LNCaP clone FGC (cell line): Measurements from ENCODE around the gene BCL2A1.

Source experiments
- DNase-seq: peaks from one replicate; pipeline ENCODE4 v3.0.0-alpha.2; 2011; ENCODE audit warnings: low read depth
- H3K4me3 ChIP-seq: 2 replicates; pipeline ENCODE4 v1.5.1; 2011; ENCODE audit warnings: mild to moderate bottlenecking, low read depth, low read length, control low read depth
- TF ChIP-seq, protein P1 (sequence below): IDR thresholded peaks from 2 replicates; pipeline ENCODE4 v1.5.1; 2012; ENCODE audit warnings: mild to moderate bottlenecking; ENCODE audit not compliant: control insufficient read depth, insufficient read depth; ENCODE audit errors: extremely low read depth

BCL2A1 gene

DNA sequence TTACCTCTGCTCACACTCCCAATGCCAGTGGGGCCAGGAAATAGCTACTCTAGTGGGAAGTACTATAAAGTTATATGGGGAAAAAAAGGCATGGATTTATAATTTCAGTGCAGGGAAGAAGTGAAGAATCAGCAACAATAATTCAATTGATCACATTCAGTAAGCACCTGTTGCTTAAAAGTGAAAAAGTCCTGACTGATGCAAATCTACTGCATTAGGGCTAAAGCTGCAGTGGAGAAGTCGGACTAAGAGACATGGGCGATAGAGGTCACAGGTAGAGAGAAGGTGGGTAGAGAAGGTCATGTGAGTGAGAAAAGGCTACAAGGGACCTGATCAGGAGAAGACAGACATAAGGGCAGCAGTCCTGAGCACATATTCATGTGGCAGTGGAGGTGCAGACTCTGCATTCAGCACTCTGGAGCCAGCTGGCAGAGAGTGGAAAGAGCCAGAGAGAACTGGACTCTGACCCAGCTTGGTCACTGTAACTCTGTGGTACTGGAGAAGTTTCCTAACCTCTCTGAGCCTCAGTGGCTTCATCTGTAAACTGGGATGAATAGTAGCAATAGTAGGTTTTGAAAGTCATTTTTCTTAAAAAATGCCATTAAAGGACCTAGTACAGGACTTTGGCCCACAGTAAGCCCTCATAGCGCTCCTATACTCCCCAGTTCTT lies 17.6 kb upstream of the BCL2A1 start:
- no peak overlapping the region for H3K4me3 ChIP-seq
- DNase-seq = no peak
- TF ChIP-seq, protein P1, sequence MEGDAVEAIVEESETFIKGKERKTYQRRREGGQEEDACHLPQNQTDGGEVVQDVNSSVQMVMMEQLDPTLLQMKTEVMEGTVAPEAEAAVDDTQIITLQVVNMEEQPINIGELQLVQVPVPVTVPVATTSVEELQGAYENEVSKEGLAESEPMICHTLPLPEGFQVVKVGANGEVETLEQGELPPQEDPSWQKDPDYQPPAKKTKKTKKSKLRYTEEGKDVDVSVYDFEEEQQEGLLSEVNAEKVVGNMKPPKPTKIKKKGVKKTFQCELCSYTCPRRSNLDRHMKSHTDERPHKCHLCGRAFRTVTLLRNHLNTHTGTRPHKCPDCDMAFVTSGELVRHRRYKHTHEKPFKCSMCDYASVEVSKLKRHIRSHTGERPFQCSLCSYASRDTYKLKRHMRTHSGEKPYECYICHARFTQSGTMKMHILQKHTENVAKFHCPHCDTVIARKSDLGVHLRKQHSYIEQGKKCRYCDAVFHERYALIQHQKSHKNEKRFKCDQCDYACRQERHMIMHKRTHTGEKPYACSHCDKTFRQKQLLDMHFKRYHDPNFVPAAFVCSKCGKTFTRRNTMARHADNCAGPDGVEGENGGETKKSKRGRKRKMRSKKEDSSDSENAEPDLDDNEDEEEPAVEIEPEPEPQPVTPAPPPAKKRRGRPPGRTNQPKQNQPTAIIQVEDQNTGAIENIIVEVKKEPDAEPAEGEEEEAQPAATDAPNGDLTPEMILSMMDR = no peak

DNA sequence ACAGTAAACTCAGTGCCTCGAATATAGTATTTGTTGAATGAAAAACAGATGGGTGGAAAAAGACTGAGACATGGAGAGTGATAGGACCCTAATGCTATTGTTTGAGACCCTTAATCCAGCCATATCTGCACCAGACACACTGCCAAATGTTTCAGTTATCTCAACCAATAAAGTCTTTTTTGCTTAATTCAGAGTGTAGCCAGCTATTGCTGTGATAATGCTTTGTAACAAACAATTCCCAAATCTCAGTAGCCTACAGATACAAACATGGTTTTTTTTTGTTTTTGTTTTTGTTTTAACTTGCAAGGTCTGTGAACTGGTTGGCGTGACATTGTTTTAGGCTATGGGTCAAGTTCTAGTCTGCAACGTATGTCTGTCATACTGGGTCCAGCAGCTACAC lies 17.0 kb upstream of the BCL2A1 start:
- TF ChIP-seq, protein P1 = no peak
- no peak for DNase-seq
- H3K4me3 ChIP-seq = no peak overlapping the region

DNA sequence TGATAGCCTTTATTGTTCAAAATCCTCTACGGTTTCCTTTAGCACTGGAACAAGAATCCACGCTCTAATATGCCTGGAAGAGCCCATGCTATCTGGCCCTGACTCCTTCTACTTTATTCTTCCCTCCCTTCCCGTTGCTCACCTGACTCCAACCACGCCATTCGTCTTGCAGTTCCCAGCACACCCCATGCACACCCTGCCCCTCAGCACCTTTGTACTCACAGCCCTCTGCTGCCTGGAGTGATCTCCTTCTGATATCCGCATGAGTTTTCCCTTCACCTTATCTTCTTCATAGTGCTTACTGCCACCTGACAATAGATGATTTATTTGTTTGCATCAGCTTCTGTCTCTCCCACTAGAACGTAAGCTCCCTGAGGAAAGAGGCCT lies 16.6 kb upstream of the BCL2A1 start:
- TF ChIP-seq, protein P1 = no peak
- DNase-seq = no peak

DNA sequence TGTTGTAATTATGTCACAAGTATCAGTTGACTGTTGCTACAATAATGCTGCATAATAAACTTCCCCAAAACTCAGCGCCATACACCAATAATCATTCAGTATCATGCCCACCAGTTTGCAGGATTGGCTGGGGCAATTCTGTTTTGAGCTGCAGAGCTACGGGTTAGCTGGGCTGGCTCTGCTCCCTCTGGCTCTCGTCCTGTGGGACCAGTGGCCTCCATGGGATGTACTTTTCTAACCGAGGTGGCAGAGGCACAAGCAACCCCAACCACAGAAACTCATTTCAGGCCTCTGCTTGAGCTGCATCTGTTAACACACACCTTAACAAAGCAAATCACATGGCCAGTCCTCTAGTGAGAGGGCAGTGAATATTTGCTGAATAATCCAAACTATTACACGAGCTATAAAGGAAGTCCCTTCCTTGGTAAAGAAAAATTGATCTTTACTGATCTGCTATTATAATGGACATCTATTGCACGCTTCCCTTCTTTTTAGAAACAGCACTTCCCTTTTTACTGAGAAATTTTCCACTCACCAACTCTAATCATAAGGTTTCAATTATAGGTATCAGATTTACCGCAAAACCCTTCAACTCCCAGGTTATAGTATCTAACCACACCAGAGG lies 10.9 kb upstream of the BCL2A1 start:
- DNase-seq = no peak
- H3K4me3 ChIP-seq = no peak overlapping the region
- TF ChIP-seq, protein P1 = no peak

More for the DNA sequence above, 16.6 kb upstream of the BCL2A1 start:
- H3K4me3 ChIP-seq = no peak overlapping the region

DNA sequence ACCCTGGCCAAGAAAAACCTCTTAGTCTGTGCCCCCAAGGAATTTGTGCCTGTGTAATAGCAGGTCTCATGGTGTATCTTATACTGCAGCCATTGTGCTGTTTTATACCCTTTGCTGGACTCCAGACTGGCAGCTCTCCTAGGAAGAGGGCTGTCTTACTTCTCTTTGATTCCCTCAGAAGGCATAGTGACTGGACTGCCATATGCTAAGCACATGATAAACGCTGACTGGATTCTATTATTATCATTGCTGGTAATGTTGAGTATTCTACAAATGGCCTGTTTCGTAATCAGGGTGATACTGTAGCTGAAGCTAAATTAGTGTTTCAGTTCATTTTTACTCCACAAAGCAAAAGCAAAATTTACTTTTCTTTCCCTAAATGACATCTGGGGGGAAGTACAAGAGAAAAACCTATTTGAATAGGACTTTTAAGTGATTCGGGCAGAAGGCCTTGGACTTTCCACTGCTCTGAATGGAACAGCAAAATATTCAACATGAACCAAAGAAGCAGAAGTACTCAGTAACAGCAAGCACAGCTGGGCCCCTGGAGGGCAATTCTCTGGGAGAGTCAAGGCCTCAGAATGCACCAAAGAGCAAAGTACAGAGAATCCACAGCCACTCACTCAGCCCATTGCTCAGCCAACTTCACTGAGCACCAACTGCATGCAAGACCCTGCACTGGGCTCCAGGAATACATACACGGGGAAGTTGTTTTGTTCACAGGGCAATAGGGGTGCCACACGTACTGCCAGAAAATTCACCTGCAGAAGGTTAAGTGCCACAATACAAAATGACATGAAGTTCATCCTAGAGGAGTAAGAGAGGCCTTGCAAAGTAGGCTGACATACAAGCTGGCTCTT lies 7.9 kb upstream of the BCL2A1 start:
- TF ChIP-seq, protein P1 = no peak
- no peak overlapping the region for H3K4me3 ChIP-seq
- no peak for DNase-seq

DNA sequence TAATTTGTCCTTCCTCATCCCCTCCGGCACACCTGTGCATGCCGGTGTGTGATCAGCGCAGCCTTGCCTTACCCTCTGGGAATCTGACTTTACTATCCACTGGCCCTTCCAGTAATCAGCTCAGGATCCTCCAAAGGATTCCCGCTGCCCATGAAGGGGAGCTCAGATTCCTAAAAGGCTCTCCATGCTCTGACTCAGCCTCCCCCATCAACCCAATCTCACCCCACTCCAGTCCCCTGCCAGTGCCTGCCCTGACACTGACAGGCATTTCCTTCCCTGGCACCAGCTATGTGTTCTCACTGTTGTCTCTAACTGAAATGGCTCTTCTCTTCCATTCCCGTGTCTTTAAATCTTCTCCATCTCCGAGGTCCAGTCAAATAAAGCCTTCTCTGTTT lies 7.3 kb upstream of the BCL2A1 start:
- TF ChIP-seq, protein P1 = no peak
- no peak for DNase-seq
- H3K4me3 ChIP-seq = no peak overlapping the region
